K562 (cell line): ENCODE data around the gene MYO7A. TPM values are rescaled to one million over a fixed set of nuclear protein-coding genes. Genes with fewer than 3 reads are reported as not detected.

ENCODE experiments used
- ATF7 ChIP-seq: fragments of 450-650 bp; IDR thresholded peaks from 2 replicates; pipeline ENCODE4 v1.7.1; 2014; ENCODE audit warnings: mild to moderate bottlenecking, moderate library complexity
- ETV1 ChIP-seq: fragments of 450-650 bp; conservative IDR thresholded peaks from 2 replicates; pipeline ENCODE4 v1.6.1; 2016; ENCODE audit warnings: missing genetic modification characterization, control low read depth, low read depth, missing compliant biosample characterization
- FIP1L1 ChIP-seq: fragments of 200-400 bp; formaldehyde crosslinking; IDR thresholded peaks from 2 replicates; pipeline ENCODE4 v1.6.1; 2018; ENCODE audit warnings: mild to moderate bottlenecking, low read depth, low read length; ENCODE audit not compliant: poor library complexity, severe bottlenecking
- FOXP1 ChIP-seq: sonication (generic); formaldehyde crosslinking; IDR thresholded peaks from 2 replicates; pipeline ENCODE4 v1.8.0; 2022; ENCODE audit warnings: mild to moderate bottlenecking, missing genetic modification reagents
- MAFF ChIP-seq: IDR thresholded peaks from 2 replicates; pipeline ENCODE4 v1.6.1; 2012; ENCODE audit warnings: low read length, improper control_type of control experiment
- POLR2A ChIP-seq: fragments of 450-650 bp; conservative IDR thresholded peaks from 2 replicates; pipeline ENCODE4 v1.6.1; 2016
- SMAD4 ChIP-seq: fragments of 250-450 bp; sonication (Bioruptor Pico); conservative IDR thresholded peaks from 2 replicates; pipeline ENCODE4 v1.8.0; 2021; ENCODE audit warnings: inconsistent platforms, mild to moderate bottlenecking, moderate library complexity
- TSC22D4 ChIP-seq: fragments of 450-650 bp; IDR thresholded peaks from 2 replicates; pipeline ENCODE4 v1.6.1; 2016; ENCODE audit warnings: missing genetic modification characterization, missing biosample characterization, control low read depth
- ZNF263 ChIP-seq: sonication (generic); formaldehyde crosslinking; IDR thresholded peaks from 2 replicates; pipeline ENCODE4 v1.8.0; 2022; ENCODE audit warnings: mild to moderate bottlenecking, missing genetic modification reagents, borderline replicate concordance
- polyA plus RNA-seq, 8 experiments: library from polyadenylated mRNA; depleted of rRNA in 4 of 8; stranded (reverse) in 5 of 8; unstranded in 3 of 8; fragments of >200 nt; fragmentation: Nextera tagmentation in 2 of 8; fragmentation: Illumina TruSeq in 1 of 8; extraction: Ambion mirVana in 2 of 8; extraction: Trizol in 1 of 8; gene quantifications; 2 replicates each; pipeline versions ENCODE4 v1.2.1 to v1.2.3, GENCODE V29; 2011 to 2014; ENCODE audit warnings: inconsistent platforms in 1 of 8, missing spikeins in 1 of 8
- total RNA-seq, 7 experiments: library from RNA; depleted of rRNA in 6 of 7; stranded (reverse); fragments of >200 nt in 6 of 7; fragmentation: Illumina TruSeq in 2 of 7; extraction: Trizol in 2 of 7; gene quantifications; 2 replicates each; pipeline versions ENCODE4 v1.2.1 to v1.2.3, GENCODE V29; 2011 to 2021; ENCODE audit warnings: low replicate concordance in 1 of 7
- TF ChIP-seq, protein P1 (sequence below): sonication (generic); formaldehyde crosslinking; IDR thresholded peaks from 2 replicates; pipeline ENCODE4 v1.5.0; 2020; ENCODE audit warnings: missing genetic modification reagents
- TF ChIP-seq, protein P2 (sequence below): fragments of 450-650 bp; formaldehyde crosslinking; IDR thresholded peaks from 2 replicates; pipeline ENCODE4 v1.4.0; 2020; ENCODE audit warnings: mild to moderate bottlenecking, mixed read lengths
- TF ChIP-seq, protein P3 (sequence below): fragments of 450-650 bp; IDR thresholded peaks from 2 replicates; pipeline ENCODE4 v1.6.1; 2016; ENCODE audit warnings: mild to moderate bottlenecking, moderate library complexity
- TF ChIP-seq, protein P4 (sequence below), 2 experiments: IDR thresholded peaks; 2 replicates each; pipeline ENCODE4 v1.6.1; 2011; ENCODE audit warnings: borderline replicate concordance in 1 of 2, control low read depth in 1 of 2, low read depth in 1 of 2, low read length in 1 of 2, mild to moderate bottlenecking in 1 of 2, mixed read lengths in 1 of 2, moderate library complexity in 1 of 2; ENCODE audit not compliant: insufficient read depth in 1 of 2, insufficient read length in 1 of 2, poor library complexity in 1 of 2, severe bottlenecking in 1 of 2; ENCODE audit errors: extremely low read depth in 1 of 2

Gene MYO7A
- total and polyA plus RNA-seq, 9 of the 15 experiments (the other 6 are each of a cell fraction or from before 2014, with no cell fraction given): 0.01 to 0.11 (median 0.07) TPM; not detected in 1

GRCh38 chr11:77198440-77198849 lies 70.4 kb downstream of the MYO7A start (continued):
- TF ChIP-seq TSC22D4 (tag) (no peak), FIP1L1 (no peak), MAFF (no peak), ZNF263 (CRISPR knock-in tag) (no peak), ATF7 (peak; percentile 93), FOXP1 (no peak), ETV1 (tag) (peak; percentile 65), POLR2A (no peak), SMAD4 (CRISPR knock-in tag) (peak; percentile 37; the same call in 1 of the 2 replicates)
- TF ChIP-seq, protein P1, sequence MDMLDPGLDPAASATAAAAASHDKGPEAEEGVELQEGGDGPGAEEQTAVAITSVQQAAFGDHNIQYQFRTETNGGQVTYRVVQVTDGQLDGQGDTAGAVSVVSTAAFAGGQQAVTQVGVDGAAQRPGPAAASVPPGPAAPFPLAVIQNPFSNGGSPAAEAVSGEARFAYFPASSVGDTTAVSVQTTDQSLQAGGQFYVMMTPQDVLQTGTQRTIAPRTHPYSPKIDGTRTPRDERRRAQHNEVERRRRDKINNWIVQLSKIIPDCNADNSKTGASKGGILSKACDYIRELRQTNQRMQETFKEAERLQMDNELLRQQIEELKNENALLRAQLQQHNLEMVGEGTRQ (CRISPR knock-in tag): peak; percentile 46
- TF ChIP-seq, protein P2, sequence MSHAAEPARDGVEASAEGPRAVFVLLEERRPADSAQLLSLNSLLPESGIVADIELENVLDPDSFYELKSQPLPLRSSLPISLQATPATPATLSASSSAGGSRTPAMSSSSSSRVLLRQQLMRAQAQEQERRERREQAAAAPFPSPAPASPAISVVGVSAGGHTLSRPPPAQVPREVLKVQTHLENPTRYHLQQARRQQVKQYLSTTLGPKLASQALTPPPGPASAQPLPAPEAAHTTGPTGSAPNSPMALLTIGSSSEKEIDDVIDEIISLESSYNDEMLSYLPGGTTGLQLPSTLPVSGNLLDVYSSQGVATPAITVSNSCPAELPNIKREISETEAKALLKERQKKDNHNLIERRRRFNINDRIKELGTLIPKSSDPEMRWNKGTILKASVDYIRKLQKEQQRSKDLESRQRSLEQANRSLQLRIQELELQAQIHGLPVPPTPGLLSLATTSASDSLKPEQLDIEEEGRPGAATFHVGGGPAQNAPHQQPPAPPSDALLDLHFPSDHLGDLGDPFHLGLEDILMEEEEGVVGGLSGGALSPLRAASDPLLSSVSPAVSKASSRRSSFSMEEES: no peak
- TF ChIP-seq, protein P3, sequence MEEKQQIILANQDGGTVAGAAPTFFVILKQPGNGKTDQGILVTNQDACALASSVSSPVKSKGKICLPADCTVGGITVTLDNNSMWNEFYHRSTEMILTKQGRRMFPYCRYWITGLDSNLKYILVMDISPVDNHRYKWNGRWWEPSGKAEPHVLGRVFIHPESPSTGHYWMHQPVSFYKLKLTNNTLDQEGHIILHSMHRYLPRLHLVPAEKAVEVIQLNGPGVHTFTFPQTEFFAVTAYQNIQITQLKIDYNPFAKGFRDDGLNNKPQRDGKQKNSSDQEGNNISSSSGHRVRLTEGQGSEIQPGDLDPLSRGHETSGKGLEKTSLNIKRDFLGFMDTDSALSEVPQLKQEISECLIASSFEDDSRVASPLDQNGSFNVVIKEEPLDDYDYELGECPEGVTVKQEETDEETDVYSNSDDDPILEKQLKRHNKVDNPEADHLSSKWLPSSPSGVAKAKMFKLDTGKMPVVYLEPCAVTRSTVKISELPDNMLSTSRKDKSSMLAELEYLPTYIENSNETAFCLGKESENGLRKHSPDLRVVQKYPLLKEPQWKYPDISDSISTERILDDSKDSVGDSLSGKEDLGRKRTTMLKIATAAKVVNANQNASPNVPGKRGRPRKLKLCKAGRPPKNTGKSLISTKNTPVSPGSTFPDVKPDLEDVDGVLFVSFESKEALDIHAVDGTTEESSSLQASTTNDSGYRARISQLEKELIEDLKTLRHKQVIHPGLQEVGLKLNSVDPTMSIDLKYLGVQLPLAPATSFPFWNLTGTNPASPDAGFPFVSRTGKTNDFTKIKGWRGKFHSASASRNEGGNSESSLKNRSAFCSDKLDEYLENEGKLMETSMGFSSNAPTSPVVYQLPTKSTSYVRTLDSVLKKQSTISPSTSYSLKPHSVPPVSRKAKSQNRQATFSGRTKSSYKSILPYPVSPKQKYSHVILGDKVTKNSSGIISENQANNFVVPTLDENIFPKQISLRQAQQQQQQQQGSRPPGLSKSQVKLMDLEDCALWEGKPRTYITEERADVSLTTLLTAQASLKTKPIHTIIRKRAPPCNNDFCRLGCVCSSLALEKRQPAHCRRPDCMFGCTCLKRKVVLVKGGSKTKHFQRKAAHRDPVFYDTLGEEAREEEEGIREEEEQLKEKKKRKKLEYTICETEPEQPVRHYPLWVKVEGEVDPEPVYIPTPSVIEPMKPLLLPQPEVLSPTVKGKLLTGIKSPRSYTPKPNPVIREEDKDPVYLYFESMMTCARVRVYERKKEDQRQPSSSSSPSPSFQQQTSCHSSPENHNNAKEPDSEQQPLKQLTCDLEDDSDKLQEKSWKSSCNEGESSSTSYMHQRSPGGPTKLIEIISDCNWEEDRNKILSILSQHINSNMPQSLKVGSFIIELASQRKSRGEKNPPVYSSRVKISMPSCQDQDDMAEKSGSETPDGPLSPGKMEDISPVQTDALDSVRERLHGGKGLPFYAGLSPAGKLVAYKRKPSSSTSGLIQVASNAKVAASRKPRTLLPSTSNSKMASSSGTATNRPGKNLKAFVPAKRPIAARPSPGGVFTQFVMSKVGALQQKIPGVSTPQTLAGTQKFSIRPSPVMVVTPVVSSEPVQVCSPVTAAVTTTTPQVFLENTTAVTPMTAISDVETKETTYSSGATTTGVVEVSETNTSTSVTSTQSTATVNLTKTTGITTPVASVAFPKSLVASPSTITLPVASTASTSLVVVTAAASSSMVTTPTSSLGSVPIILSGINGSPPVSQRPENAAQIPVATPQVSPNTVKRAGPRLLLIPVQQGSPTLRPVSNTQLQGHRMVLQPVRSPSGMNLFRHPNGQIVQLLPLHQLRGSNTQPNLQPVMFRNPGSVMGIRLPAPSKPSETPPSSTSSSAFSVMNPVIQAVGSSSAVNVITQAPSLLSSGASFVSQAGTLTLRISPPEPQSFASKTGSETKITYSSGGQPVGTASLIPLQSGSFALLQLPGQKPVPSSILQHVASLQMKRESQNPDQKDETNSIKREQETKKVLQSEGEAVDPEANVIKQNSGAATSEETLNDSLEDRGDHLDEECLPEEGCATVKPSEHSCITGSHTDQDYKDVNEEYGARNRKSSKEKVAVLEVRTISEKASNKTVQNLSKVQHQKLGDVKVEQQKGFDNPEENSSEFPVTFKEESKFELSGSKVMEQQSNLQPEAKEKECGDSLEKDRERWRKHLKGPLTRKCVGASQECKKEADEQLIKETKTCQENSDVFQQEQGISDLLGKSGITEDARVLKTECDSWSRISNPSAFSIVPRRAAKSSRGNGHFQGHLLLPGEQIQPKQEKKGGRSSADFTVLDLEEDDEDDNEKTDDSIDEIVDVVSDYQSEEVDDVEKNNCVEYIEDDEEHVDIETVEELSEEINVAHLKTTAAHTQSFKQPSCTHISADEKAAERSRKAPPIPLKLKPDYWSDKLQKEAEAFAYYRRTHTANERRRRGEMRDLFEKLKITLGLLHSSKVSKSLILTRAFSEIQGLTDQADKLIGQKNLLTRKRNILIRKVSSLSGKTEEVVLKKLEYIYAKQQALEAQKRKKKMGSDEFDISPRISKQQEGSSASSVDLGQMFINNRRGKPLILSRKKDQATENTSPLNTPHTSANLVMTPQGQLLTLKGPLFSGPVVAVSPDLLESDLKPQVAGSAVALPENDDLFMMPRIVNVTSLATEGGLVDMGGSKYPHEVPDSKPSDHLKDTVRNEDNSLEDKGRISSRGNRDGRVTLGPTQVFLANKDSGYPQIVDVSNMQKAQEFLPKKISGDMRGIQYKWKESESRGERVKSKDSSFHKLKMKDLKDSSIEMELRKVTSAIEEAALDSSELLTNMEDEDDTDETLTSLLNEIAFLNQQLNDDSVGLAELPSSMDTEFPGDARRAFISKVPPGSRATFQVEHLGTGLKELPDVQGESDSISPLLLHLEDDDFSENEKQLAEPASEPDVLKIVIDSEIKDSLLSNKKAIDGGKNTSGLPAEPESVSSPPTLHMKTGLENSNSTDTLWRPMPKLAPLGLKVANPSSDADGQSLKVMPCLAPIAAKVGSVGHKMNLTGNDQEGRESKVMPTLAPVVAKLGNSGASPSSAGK: peak; percentile 84
- TF ChIP-seq, protein P4, sequence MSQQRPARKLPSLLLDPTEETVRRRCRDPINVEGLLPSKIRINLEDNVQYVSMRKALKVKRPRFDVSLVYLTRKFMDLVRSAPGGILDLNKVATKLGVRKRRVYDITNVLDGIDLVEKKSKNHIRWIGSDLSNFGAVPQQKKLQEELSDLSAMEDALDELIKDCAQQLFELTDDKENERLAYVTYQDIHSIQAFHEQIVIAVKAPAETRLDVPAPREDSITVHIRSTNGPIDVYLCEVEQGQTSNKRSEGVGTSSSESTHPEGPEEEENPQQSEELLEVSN (IDR thresholded peaks at IDR 0.05; ENCODE audit: borderline replicate concordance in 1 of 2, extremely low read depth in 1 of 2, insufficient read depth in 1 of 2, insufficient read length in 1 of 2, low read depth in 1 of 2, low read length in 1 of 2, poor library complexity in 1 of 2, severe bottlenecking in 1 of 2): peak in 1 of 2 experiments; percentile 67
